ENCODE results near the gene RABGAP1L. TPM values are rescaled to one million over a fixed set of nuclear protein-coding genes. Genes with fewer than 3 reads are reported as not detected.

RABGAP1L gene
- total and polyA plus RNA-seq, 2 donors (not counting 3 experiments of a cell fraction or from before 2014, with no cell fraction given) = 6.4 to 22.2 TPM

DNA sequence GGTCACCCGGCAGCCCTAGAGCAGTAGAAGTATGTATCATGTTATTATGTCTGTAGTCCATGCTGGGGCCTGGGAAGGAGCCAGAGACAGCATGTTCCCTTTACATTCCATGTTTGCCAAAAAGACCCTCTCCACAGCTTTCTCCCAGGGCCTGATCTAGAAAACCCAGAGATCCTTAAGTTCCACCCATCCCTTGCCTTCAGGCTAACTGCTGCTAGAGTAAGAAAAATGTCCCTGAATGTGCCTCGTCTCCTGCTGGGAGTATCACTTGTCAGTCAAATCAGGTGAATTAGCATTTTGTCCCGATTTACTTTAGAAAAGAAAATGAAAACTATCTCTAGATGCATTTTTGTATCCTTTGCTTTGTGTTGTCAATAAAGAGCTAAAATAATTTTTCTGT, 877.2 kb downstream of the RABGAP1L start:
- H3K79me2 ChIP-seq (ENCODE audit: control insufficient read depth, insufficient read depth, low read length) = no peaks in the 10 kb centered on the region
- no peaks in the 10 kb centered on the region for H3K9me1 ChIP-seq (replicated peaks; ENCODE audit: control insufficient read depth, extremely low read depth, insufficient read depth, low read length)
- H3K27me3 ChIP-seq (ENCODE audit: control insufficient read depth in 2 of 2, insufficient read depth in 2 of 2, low read length in 2 of 2) = peaks cover 0 to 2% of the 10 kb centered on the region in 2 experiments
- BruUV-seq (replicated peaks) = no TSS peak
- dilution Hi-C loops (cut with MboI; ENCODE audit: extremely low pct_ligation_motif_present, low sequenced_read_pairs) (no loop called here), intact Hi-C loops (cut with micrococcal nuclease) (no loop called here)
- TF ChIP-seq POLR2A (IDR thresholded peaks at IDR 0.05; ENCODE audit: low read depth, low read length) (no peak), MYC (IDR thresholded peaks at IDR 0.05; ENCODE audit: low read depth, low read length) (no peak), JUN (IDR thresholded peaks at IDR 0.05; ENCODE audit: borderline replicate concordance, insufficient read depth, insufficient read length, low read depth) (no peak), POLR2AphosphoS5 (IDR thresholded peaks at IDR 0.05; ENCODE audit: insufficient read depth, low read depth, low read length) (no peak), GATA2 (IDR thresholded peaks at IDR 0.05; ENCODE audit: insufficient read depth, insufficient read length, low read depth, low read length) (no peak), FOS (IDR thresholded peaks at IDR 0.05; ENCODE audit: borderline replicate concordance, insufficient read depth, low read length) (no peak), EZH2 (IDR thresholded peaks at IDR 0.05; ENCODE audit: borderline replicate concordance, low read depth, low read length, severe bottlenecking) (no peak)
- TF ChIP-seq, protein P1, sequence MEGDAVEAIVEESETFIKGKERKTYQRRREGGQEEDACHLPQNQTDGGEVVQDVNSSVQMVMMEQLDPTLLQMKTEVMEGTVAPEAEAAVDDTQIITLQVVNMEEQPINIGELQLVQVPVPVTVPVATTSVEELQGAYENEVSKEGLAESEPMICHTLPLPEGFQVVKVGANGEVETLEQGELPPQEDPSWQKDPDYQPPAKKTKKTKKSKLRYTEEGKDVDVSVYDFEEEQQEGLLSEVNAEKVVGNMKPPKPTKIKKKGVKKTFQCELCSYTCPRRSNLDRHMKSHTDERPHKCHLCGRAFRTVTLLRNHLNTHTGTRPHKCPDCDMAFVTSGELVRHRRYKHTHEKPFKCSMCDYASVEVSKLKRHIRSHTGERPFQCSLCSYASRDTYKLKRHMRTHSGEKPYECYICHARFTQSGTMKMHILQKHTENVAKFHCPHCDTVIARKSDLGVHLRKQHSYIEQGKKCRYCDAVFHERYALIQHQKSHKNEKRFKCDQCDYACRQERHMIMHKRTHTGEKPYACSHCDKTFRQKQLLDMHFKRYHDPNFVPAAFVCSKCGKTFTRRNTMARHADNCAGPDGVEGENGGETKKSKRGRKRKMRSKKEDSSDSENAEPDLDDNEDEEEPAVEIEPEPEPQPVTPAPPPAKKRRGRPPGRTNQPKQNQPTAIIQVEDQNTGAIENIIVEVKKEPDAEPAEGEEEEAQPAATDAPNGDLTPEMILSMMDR (IDR thresholded peaks at IDR 0.05; ENCODE audit: extremely low read depth in 1 of 2, insufficient read depth in 1 of 2, low read depth in 1 of 2, low read length in 2 of 2) = no peak
- TF ChIP-seq, protein P2, sequence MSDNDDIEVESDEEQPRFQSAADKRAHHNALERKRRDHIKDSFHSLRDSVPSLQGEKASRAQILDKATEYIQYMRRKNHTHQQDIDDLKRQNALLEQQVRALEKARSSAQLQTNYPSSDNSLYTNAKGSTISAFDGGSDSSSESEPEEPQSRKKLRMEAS (IDR thresholded peaks at IDR 0.05; ENCODE audit: insufficient read depth, insufficient read length) = no peak
- H3K4me2 ChIP-seq (ENCODE audit: insufficient read depth, low read length) = no peak overlapping the region
- no peaks in the 10 kb centered on the region for H4K20me1 ChIP-seq (replicated peaks; ENCODE audit: control insufficient read depth, extremely low read depth, insufficient read depth, low read length)
- H3K36me3 ChIP-seq (ENCODE audit: control insufficient read depth in 2 of 2, extremely low read depth in 1 of 2, insufficient read depth in 2 of 2, low read length in 2 of 2) = no peaks in the 10 kb centered on the region
- no peak overlapping the region for H3K9ac ChIP-seq (replicated peaks; ENCODE audit: extremely low read depth, insufficient read depth, low read length)
- H3K4me3 ChIP-seq (replicated peaks in 1 of 3; ENCODE audit: insufficient read depth in 1 of 3, low read depth in 1 of 3, low read length in 3 of 3) = no peak overlapping the region
- H2AFZ ChIP-seq (ENCODE audit: low read depth, low read length) = no peak overlapping the region
- H3K27ac ChIP-seq (ENCODE audit: insufficient read depth, low read depth, low read length) = no peak overlapping the region
- FAIRE-seq (no peak), DNase-seq (ENCODE audit: low read depth, low spot score) (no peak)
- H3K4me1 ChIP-seq (ENCODE audit: control insufficient read depth, extremely low read depth, insufficient read depth, low read length) = no peaks in the 10 kb centered on the region
- ChIA-PET POLR2A (no interaction called here), CTCF (interaction anchor here (0.7 to 1.0 kb wide), 2 partner anchors 89 to 94 kb away, joined by 4 to 6 read pairs; no protein-coding TSS in a partner anchor)
- no peaks in the 10 kb centered on the region for H3K9me3 ChIP-seq (replicated peaks; ENCODE audit: control insufficient read depth, insufficient read depth, low read length)

Measured in endothelial cell of umbilical vein (primary cell).